B cell (primary cell): ENCODE measurements around the gene PPT1.

Experiments
- CTCF ChIP-seq: fragments of 200-600 bp; IDR thresholded peaks from one replicate; pipeline ENCODE4 v1.8.0; 2022; ENCODE audit warnings: antibody characterized with exemption, mild to moderate bottlenecking
- EZH2 ChIP-seq: IDR thresholded peaks from 2 replicates; pipeline ENCODE4 v1.6.1; 2012; ENCODE audit warnings: borderline replicate concordance, low read depth, mild to moderate bottlenecking, moderate library complexity, low read length; ENCODE audit not compliant: insufficient read depth, poor library complexity, severe bottlenecking

GRCh38 chr1:40130892-40131291 lies 33.8 kb upstream of the PPT1 start:
- TF ChIP-seq EZH2 (no peak), CTCF (no peak)
